H9 (cell line): Measurements from ENCODE around the gene GNAT3. TPM values are rescaled to one million over a fixed set of nuclear protein-coding genes. Genes with fewer than 3 reads are reported as not detected.

ENCODE experiments used
- DNase-seq: peaks from one replicate; pipeline ENCODE4 v3.0.0-alpha.2; 2017
- H2AFZ ChIP-seq: one replicate; pipeline ENCODE4 v1.6.1; 2013; ENCODE audit warnings: mild to moderate bottlenecking, low read length, control low read depth, moderate library complexity
- H2AK5ac ChIP-seq: 2 replicates; pipeline ENCODE4 v1.6.1; 2013; ENCODE audit warnings: low read length, control low read depth, mixed read lengths; ENCODE audit not compliant: insufficient read length
- H2BK120ac ChIP-seq: one replicate; pipeline ENCODE4 v1.6.1; 2013; ENCODE audit warnings: low read depth, mild to moderate bottlenecking, low read length, control low read depth, inconsistent platforms; ENCODE audit not compliant: poor library complexity, severe bottlenecking
- H2BK12ac ChIP-seq: 2 replicates; pipeline ENCODE4 v1.6.1; 2013; ENCODE audit warnings: low read length, control low read depth, mixed read lengths, low read depth; ENCODE audit not compliant: insufficient read length
- H2BK15ac ChIP-seq: 2 replicates; pipeline ENCODE4 v1.6.1; 2013; ENCODE audit warnings: low read depth, low read length, control low read depth
- H2BK20ac ChIP-seq: one replicate; pipeline ENCODE4 v1.6.1; 2013; ENCODE audit warnings: low read depth, mild to moderate bottlenecking, low read length, control low read depth, inconsistent platforms; ENCODE audit not compliant: poor library complexity, severe bottlenecking
- H2BK5ac ChIP-seq: 2 replicates; pipeline ENCODE4 v1.6.1; 2013; ENCODE audit warnings: low read length, control low read depth, mixed read lengths; ENCODE audit not compliant: insufficient read length
- H3K14ac ChIP-seq: 2 replicates; pipeline ENCODE4 v1.6.1; 2013; ENCODE audit warnings: low read length, control low read depth; ENCODE audit not compliant: insufficient read depth
- H3K18ac ChIP-seq: 2 replicates; pipeline ENCODE4 v1.6.1; 2013; ENCODE audit warnings: low read depth, mild to moderate bottlenecking, mixed read lengths, low read length, control low read depth; ENCODE audit not compliant: insufficient read length
- H3K23ac ChIP-seq: 2 replicates; pipeline ENCODE4 v1.6.1; 2013; ENCODE audit warnings: low read length, control low read depth, mixed read lengths, low read depth; ENCODE audit not compliant: insufficient read length
- H3K23me2 ChIP-seq: 2 replicates; pipeline ENCODE4 v1.6.1; 2013; ENCODE audit warnings: low read depth, mild to moderate bottlenecking, mixed read lengths, low read length, control low read depth; ENCODE audit not compliant: insufficient read length, poor library complexity, severe bottlenecking
- H3K27ac ChIP-seq: 2 replicates; pipeline ENCODE4 v1.5.1; 2013; ENCODE audit warnings: low read length, control low read depth, mixed read lengths, low read depth; ENCODE audit not compliant: insufficient read length
- H3K27me3 ChIP-seq: 2 replicates; pipeline ENCODE4 v1.6.1; 2013; ENCODE audit warnings: low read length, control low read depth, inconsistent platforms; ENCODE audit not compliant: insufficient read depth
- H3K4ac ChIP-seq: 2 replicates; pipeline ENCODE4 v1.6.1; 2013; ENCODE audit warnings: low read depth, mild to moderate bottlenecking, control low read depth, inconsistent platforms, low read length, moderate library complexity
- H3K4me1 ChIP-seq: 2 replicates; pipeline ENCODE4 v1.6.1; 2013; ENCODE audit warnings: low read length, control low read depth, inconsistent platforms; ENCODE audit not compliant: insufficient read depth
- H3K4me2 ChIP-seq: 2 replicates; pipeline ENCODE4 v1.6.1; 2013; ENCODE audit warnings: low read length, control low read depth, mixed read lengths; ENCODE audit not compliant: insufficient read length, insufficient read depth
- H3K56ac ChIP-seq: 2 replicates; pipeline ENCODE4 v1.6.1; 2013; ENCODE audit warnings: low read depth, mild to moderate bottlenecking, mixed read lengths, low read length, control low read depth; ENCODE audit not compliant: insufficient read length
- H3K79me1 ChIP-seq: 2 replicates; pipeline ENCODE4 v1.6.1; 2013; ENCODE audit warnings: low read depth, mild to moderate bottlenecking, moderate library complexity, low read length, control low read depth, inconsistent platforms; ENCODE audit not compliant: insufficient read depth, poor library complexity, severe bottlenecking
- H3K79me2 ChIP-seq: 2 replicates; pipeline ENCODE4 v1.6.1; 2013; ENCODE audit warnings: low read length, control low read depth, inconsistent platforms; ENCODE audit not compliant: insufficient read depth
- H3K9ac ChIP-seq: 2 replicates; pipeline ENCODE4 v1.6.1; 2013; ENCODE audit warnings: low read length, control low read depth, mixed read lengths; ENCODE audit not compliant: insufficient read length; ENCODE audit errors: extremely low read depth
- H3K9me3 ChIP-seq: one replicate; pipeline ENCODE4 v1.6.1; 2013; ENCODE audit warnings: low read depth, low read length, inconsistent platforms; ENCODE audit not compliant: control insufficient read depth
- H3T11ph ChIP-seq: one replicate; pipeline ENCODE4 v1.6.1; 2013; ENCODE audit warnings: mild to moderate bottlenecking, low read length, control low read depth, inconsistent platforms
- H4K20me1 ChIP-seq: one replicate; pipeline ENCODE4 v1.6.1; 2013; ENCODE audit not compliant: control insufficient read depth, insufficient read length, insufficient read depth
- H4K5ac ChIP-seq: 2 replicates; pipeline ENCODE4 v1.6.1; 2013; ENCODE audit warnings: low read depth, mild to moderate bottlenecking, mixed read lengths, low read length, control low read depth; ENCODE audit not compliant: insufficient read length
- H4K8ac ChIP-seq: replicated peaks from 2 replicates; pipeline ENCODE4 v1.6.1; 2013; ENCODE audit warnings: low read length, control low read depth, mixed read lengths, low read depth; ENCODE audit not compliant: insufficient read length
- H4K91ac ChIP-seq: 2 replicates; pipeline ENCODE4 v1.6.1; 2013; ENCODE audit warnings: low read depth, mild to moderate bottlenecking, moderate library complexity, mixed read lengths, low read length, control low read depth; ENCODE audit not compliant: insufficient read length
- H3K27ac Mint-ChIP-seq, 3 experiments: 2 replicates in 2 of 3; 3 replicates in 1 of 3; pipeline ENCODE4 v1.8.0; 2020 to 2021; ENCODE audit warnings: mixed read lengths in 3 of 3, mild to moderate bottlenecking in 1 of 3, moderate library complexity in 1 of 3
- H3K27me3 Mint-ChIP-seq: 2 replicates; pipeline ENCODE4 v1.8.0; 2021; ENCODE audit warnings: low read depth, mild to moderate bottlenecking, moderate library complexity, mixed read lengths
- H3K36me3 Mint-ChIP-seq, 3 experiments: 2 replicates in 2 of 3; 3 replicates in 1 of 3; pipeline ENCODE4 v1.8.0; 2020 to 2021; ENCODE audit warnings: low read depth in 3 of 3, mixed read lengths in 3 of 3; ENCODE audit not compliant: insufficient read depth in 1 of 3
- H3K4me1 Mint-ChIP-seq, 2 experiments: 2 replicates each; pipeline ENCODE4 v1.8.0; 2020; ENCODE audit warnings: mixed read lengths in 2 of 2
- H3K4me3 Mint-ChIP-seq, 2 experiments: 2 replicates in 1 of 2; 3 replicates in 1 of 2; pipeline ENCODE4 v1.8.0; 2020 to 2021; ENCODE audit warnings: mild to moderate bottlenecking in 2 of 2, mixed read lengths in 2 of 2, moderate library complexity in 1 of 2
- H3K9me3 Mint-ChIP-seq, 2 experiments: 2 replicates in 1 of 2; 3 replicates in 1 of 2; pipeline ENCODE4 v1.8.0; 2020; ENCODE audit warnings: mild to moderate bottlenecking in 2 of 2, mixed read lengths in 2 of 2, moderate library complexity in 1 of 2
- CTCF ChIP-seq: fragments of 200-600 bp; sonication (generic); conservative IDR thresholded peaks from 3 replicates; pipeline ENCODE4 v1.8.0; 2021; ENCODE audit warnings: antibody characterized with exemption, mild to moderate bottlenecking
- WGBS: extraction: QIAGEN DNeasy Blood & Tissue Kit; methylation state at CpG from one replicate; pipeline ENCODE4 v1.1.7; 2013; ENCODE audit warnings: missing lambda C conversion rate, low lambda C conversion rate, mixed read lengths; ENCODE audit not compliant: insufficient read length; ENCODE audit errors: extremely low coverage; 5-methylcytosine and 5-hydroxymethylcytosine counted together
- total RNA-seq: library from RNA; stranded (reverse); gene quantifications from 2 replicates; pipeline ENCODE4 v1.2.1, GENCODE V29; 2021

Gene GNAT3
- total RNA-seq, 1 experiment from 2014 or later: not detected

- DNase-seq: no peak
- H3K23ac ChIP-seq: no peak overlapping the region
- H3K27me3 ChIP-seq: no peaks in the 10 kb centered on the region
- H3K79me2 ChIP-seq: no peaks in the 10 kb centered on the region
- H3K27ac Mint-ChIP-seq: no peak overlapping the region
- H2BK120ac ChIP-seq: no peak overlapping the region
- H3K9ac ChIP-seq: no peak overlapping the region
- no peak overlapping the region for H2AFZ ChIP-seq
- H3K79me1 ChIP-seq: no peaks in the 10 kb centered on the region
- no peaks in the 10 kb centered on the region for H3K23me2 ChIP-seq
- no peak overlapping the region for H3K4me2 ChIP-seq
- H3K4me3 Mint-ChIP-seq: no peak overlapping the region
- H3K27ac ChIP-seq: no peak overlapping the region
- H2BK5ac ChIP-seq: no peak overlapping the region
- no peak overlapping the region for H2AK5ac ChIP-seq
- H3K4me1 Mint-ChIP-seq: no peaks in the 10 kb centered on the region
- H2BK15ac ChIP-seq: no peak overlapping the region
- H2BK20ac ChIP-seq: no peak overlapping the region
- no peaks in the 10 kb centered on the region for H3K4me1 ChIP-seq
- H4K8ac ChIP-seq: no peak overlapping the region
- no peak overlapping the region for H4K91ac ChIP-seq
- H4K5ac ChIP-seq: no peak overlapping the region
- TF ChIP-seq CTCF: no peak
- H3K14ac ChIP-seq: no peak overlapping the region
- H3K18ac ChIP-seq: no peak overlapping the region
- peaks cover 9 to 12% of the 10 kb centered on the region in 2 experiments; a peak in 4 of 5 replicates for H3K9me3 Mint-ChIP-seq
- no peaks in the 10 kb centered on the region for H4K20me1 ChIP-seq
- WGBS: no CpG with 5 or more reads among the region's 1 CpG
- H3K36me3 Mint-ChIP-seq: peaks cover 1 to 12% (median 5%) of the 10 kb centered on the region in 3 experiments; a peak in 5 of 7 replicates
- no peak overlapping the region for H2BK12ac ChIP-seq
- H3K56ac ChIP-seq: no peak overlapping the region
- no peak overlapping the region for H3T11ph ChIP-seq
- no peaks in the 10 kb centered on the region for H3K27me3 Mint-ChIP-seq
- H3K4ac ChIP-seq: no peak overlapping the region
- H3K9me3 ChIP-seq: no peaks in the 10 kb centered on the region
Observed at GRCh38 chr7:80542398-80542797, 30.5 kb upstream of the GNAT3 start.
